HepG2 (cell line): ENCODE data around the gene STRADB. TPM values are rescaled to one million over a fixed set of nuclear protein-coding genes. Genes with fewer than 3 reads are reported as not detected.

Experiments
- ATAC-seq: fragments of 200-7000 bp; cut with Tn5 transposase; 3 replicates; pipeline ENCODE4 v1.9.1; 2020; ENCODE audit warnings: mild to moderate bottlenecking, moderate library complexity
- BruUV-seq: library from RNA; stranded (reverse); fragments of 400-500 nt; replicated peaks from 2 replicates; lab custom pipeline; 2021; lab: Mats Ljungman, UMichigan
- CTCF ChIA-PET: fragments of 300-600 bp; formaldehyde crosslinking; extraction: SDS; loops from one replicate; lab custom pipeline; 2021; ENCODE audit warnings: low total read pairs, inconsistent platforms, low intra/inter-chr PET ratio; lab: Yijun Ruan, JAX
- POLR2A ChIA-PET: fragments of 350-600 bp; sonication (Branson Sonifier 250); formaldehyde crosslinking; loops from one replicate; lab custom pipeline; 2020; ENCODE audit warnings: antibody characterized with exemption, inconsistent platforms; lab: Yijun Ruan, JAX
- DNase-seq: peaks from one replicate; pipeline ENCODE4 v3.0.0-alpha.2; 2015; ENCODE audit warnings: low spot score
- FAIRE-seq: peaks from 3 replicates; lab custom pipeline; 2011; peaks lifted over from hg19 to GRCh38; lab: Jason Lieb, UNC
- H2AFZ ChIP-seq: one replicate; pipeline ENCODE4 v1.6.1; 2011; ENCODE audit warnings: low read length, inconsistent platforms
- H3K27ac ChIP-seq: fragments of 300-600 bp; 3 replicates; pipeline ENCODE4 v1.8.0; 2011; ENCODE audit warnings: mixed run types, mild to moderate bottlenecking, mixed read lengths, low read length, inconsistent platforms; ENCODE audit not compliant: insufficient read depth; ENCODE audit errors: extremely low read length
- H3K27me3 ChIP-seq, 2 experiments: fragments of 200-600 bp in 1 of 2; 2 replicates in 1 of 2; 3 replicates in 1 of 2; pipeline versions ENCODE4 v1.6.0 to v1.8.0; 2011; ENCODE audit warnings: low read length in 2 of 2, mild to moderate bottlenecking in 2 of 2, moderate library complexity in 2 of 2, inconsistent platforms in 1 of 2; ENCODE audit not compliant: insufficient read depth in 2 of 2, control insufficient read depth in 1 of 2
- H3K36me3 ChIP-seq, 2 experiments: fragments of 200-600 bp in 1 of 2; replicated peaks in 1 of 2; 2 replicates in 1 of 2; 3 replicates in 1 of 2; pipeline versions ENCODE4 v1.5.1 to v1.8.0; 2011; ENCODE audit warnings: low read length in 2 of 2, inconsistent platforms in 1 of 2; ENCODE audit not compliant: insufficient read depth in 2 of 2, control insufficient read depth in 1 of 2
- H3K4me1 ChIP-seq: 2 replicates; pipeline ENCODE4 v1.5.1; 2012; ENCODE audit warnings: low read length, inconsistent platforms; ENCODE audit not compliant: insufficient read depth
- H3K4me2 ChIP-seq: 2 replicates; pipeline ENCODE4 v1.6.0; 2011; ENCODE audit warnings: low read depth, low read length, inconsistent platforms
- H3K4me3 ChIP-seq, 3 experiments: fragments of 200-600 bp in 1 of 3; sonication (generic), shearing (Covaris generic) in 1 of 3; replicated peaks in 1 of 3; 2 replicates each; pipeline ENCODE4 v1.5.1; 2011 to 2016; ENCODE audit warnings: low read length in 3 of 3, inconsistent platforms in 2 of 3, low read depth in 2 of 3, mild to moderate bottlenecking in 2 of 3, control low read depth in 1 of 3, mixed read lengths in 1 of 3; ENCODE audit not compliant: insufficient read depth in 1 of 3
- H3K79me2 ChIP-seq: one replicate; pipeline ENCODE4 v1.6.1; 2011; ENCODE audit warnings: low read length, inconsistent platforms; ENCODE audit not compliant: insufficient read depth
- H3K9ac ChIP-seq: 2 replicates; pipeline ENCODE4 v1.6.0; 2011; ENCODE audit warnings: mild to moderate bottlenecking, low read depth, low read length, inconsistent platforms; ENCODE audit not compliant: insufficient read depth
- H3K9me3 ChIP-seq: 2 replicates; pipeline ENCODE4 v1.5.1; 2012; ENCODE audit warnings: mild to moderate bottlenecking, low read length
- H4K20me1 ChIP-seq: 2 replicates; pipeline ENCODE4 v1.6.0; 2011; ENCODE audit warnings: inconsistent platforms, mild to moderate bottlenecking, low read length, moderate library complexity; ENCODE audit not compliant: insufficient read depth
- FOXA3 ChIP-seq: IDR thresholded peaks from 2 replicates; pipeline ENCODE4 v1.6.1; 2016; ENCODE audit warnings: missing genetic modification reagents, missing compliant biosample characterization
- GPN1 ChIP-seq: sonication (generic); formaldehyde crosslinking; IDR thresholded peaks from 2 replicates; pipeline ENCODE4 v1.5.1; 2020; ENCODE audit warnings: missing genetic modification reagents, borderline replicate concordance
- HIVEP1 ChIP-seq: sonication (generic); formaldehyde crosslinking; IDR thresholded peaks from 2 replicates; pipeline ENCODE4 v1.4.0; 2020; ENCODE audit warnings: mild to moderate bottlenecking, missing genetic modification reagents
- HNF4G ChIP-seq, 2 experiments: sonication (generic) in 1 of 2; formaldehyde crosslinking in 1 of 2; IDR thresholded peaks; 2 replicates each; pipeline versions ENCODE4 v1.4.0 to v1.6.1; 2011 to 2020; ENCODE audit warnings: borderline replicate concordance in 2 of 2, low read depth in 2 of 2, mild to moderate bottlenecking in 2 of 2, low read length in 1 of 2, missing genetic modification reagents in 1 of 2, moderate library complexity in 1 of 2
- MIER2 ChIP-seq: IDR thresholded peaks from 2 replicates; pipeline ENCODE4 v1.6.1; 2016; ENCODE audit warnings: missing biosample characterization, missing genetic modification reagents
- NFE2L1 ChIP-seq: sonication (generic); formaldehyde crosslinking; IDR thresholded peaks from 2 replicates; pipeline ENCODE4 v1.4.0; 2020; ENCODE audit warnings: missing genetic modification reagents, mild to moderate bottlenecking, borderline replicate concordance
- SIN3A ChIP-seq: IDR thresholded peaks from 2 replicates; pipeline ENCODE4 v1.6.1; 2011; ENCODE audit warnings: low read depth, mild to moderate bottlenecking, control low read depth, low read length, borderline replicate concordance
- SNAPC5 ChIP-seq: sonication (generic); formaldehyde crosslinking; IDR thresholded peaks from 2 replicates; pipeline ENCODE4 v1.8.1; 2023; ENCODE audit warnings: mild to moderate bottlenecking, missing genetic modification reagents, borderline replicate concordance
- STAG1 ChIP-seq: sonication (generic); formaldehyde crosslinking; IDR thresholded peaks from 2 replicates; pipeline ENCODE4 v1.4.0; 2020; ENCODE audit warnings: missing genetic modification reagents
- ZBTB10 ChIP-seq: sonication (generic); formaldehyde crosslinking; IDR thresholded peaks from 2 replicates; pipeline ENCODE4 v1.4.0; 2020; ENCODE audit warnings: missing genetic modification reagents, borderline replicate concordance
- ZFX ChIP-seq: sonication (generic); formaldehyde crosslinking; IDR thresholded peaks from 2 replicates; pipeline ENCODE4 v1.4.0; 2020; ENCODE audit warnings: mild to moderate bottlenecking, low read depth, missing genetic modification reagents, moderate library complexity
- ZNF761 ChIP-seq: sonication (generic); formaldehyde crosslinking; conservative IDR thresholded peaks from 2 replicates; pipeline ENCODE4 v1.4.0; 2020; ENCODE audit warnings: mild to moderate bottlenecking, missing genetic modification reagents
- WGBS: methylation state at CpG from one replicate; pipeline ENCODE4 v1.1.6; 2017; ENCODE audit warnings: low lambda C conversion rate; 5-methylcytosine and 5-hydroxymethylcytosine counted together
- in situ Hi-C: cut with HindIII; loops from 2 replicates; pipeline ENCODE4 v1.10.0; 2017; ENCODE audit warnings: low pct_unique_long_range_greater_than_20kb; ENCODE audit not compliant: extremely low pct_ligation_motif_present
- intact Hi-C: fragments of 100-400 bp; cut with micrococcal nuclease; formaldehyde crosslinking; loops from one replicate; pipeline ENCODE4 v1.10.0; 2022; ENCODE audit not compliant: unreplicated experiment
- polyA plus RNA-seq, 8 experiments: library from polyadenylated mRNA; depleted of rRNA in 3 of 8; stranded (reverse) in 7 of 8; unstranded in 1 of 8; fragments of >200 nt; fragmentation: Illumina TruSeq in 4 of 8; extraction: Trizol in 4 of 8; gene quantifications; 2 replicates each; pipeline versions ENCODE4 v1.2.1 to v1.2.3, GENCODE V29; 2011 to 2016; ENCODE audit warnings: low read depth in 4 of 8, missing spikeins in 1 of 8, mixed read lengths in 1 of 8; ENCODE audit not compliant: insufficient read depth in 1 of 8
- total RNA-seq, 5 experiments: library from RNA; depleted of rRNA; stranded (reverse); fragments of >200 nt; fragmentation: Illumina TruSeq; extraction: Trizol; gene quantifications; 2 replicates each; pipeline ENCODE4 v1.2.3, GENCODE V29; 2016; ENCODE audit warnings: low read depth in 1 of 5

Gene STRADB
- total and polyA plus RNA-seq, 2 of the 13 experiments (the other 11 are each of a cell fraction or from before 2014, with no cell fraction given) = 34.1 to 66.6 TPM

GRCh38 chr2:201466050-201466675 lies 14.6 kb downstream of the STRADB start:
- intact Hi-C loops = no loop called here
- H3K27me3 ChIP-seq = no peaks in the 10 kb centered on the region
- no peak overlapping the region for H3K4me3 ChIP-seq
- H3K4me2 ChIP-seq = no peak overlapping the region
- no peaks in the 10 kb centered on the region for H3K79me2 ChIP-seq
- H3K9me3 ChIP-seq = no peaks in the 10 kb centered on the region
- no peaks in the 10 kb centered on the region for H4K20me1 ChIP-seq
- in situ Hi-C loops = no loop called here
- ChIA-PET CTCF (no interaction called here), POLR2A (interaction anchor here (0.7 kb wide), 1 partner anchor 15 kb away, joined by 3 read pairs; the partner anchor contains the start of gene STRADB)
- H3K4me1 ChIP-seq = no peaks in the 10 kb centered on the region
- no peak overlapping the region for H3K27ac ChIP-seq
- H3K36me3 ChIP-seq = peaks cover 9 to 56% of the 10 kb centered on the region in 2 experiments; a peak in 4 of 5 replicates
- FAIRE-seq = no peak
- TF ChIP-seq SNAPC5 (CRISPR knock-in tag) = no peak
- no peak for TF ChIP-seq NFE2L1
- TF ChIP-seq HNF4G (IDR thresholded peaks at IDR 0.05; ENCODE audit: borderline replicate concordance, low read depth, low read length) = no peak
- TF ChIP-seq HNF4G (CRISPR knock-in tag; IDR thresholded peaks at IDR 0.05; ENCODE audit: borderline replicate concordance, low read depth) = no peak
- no peak for TF ChIP-seq MIER2
- no peak for TF ChIP-seq STAG1
- no peak for TF ChIP-seq GPN1 (CRISPR knock-in tag)
- TF ChIP-seq ZFX (CRISPR knock-in tag) = no peak
- no peak for TF ChIP-seq SIN3A
- TF ChIP-seq ZNF761 (CRISPR knock-in tag) = no peak
- no peak for TF ChIP-seq HIVEP1 (CRISPR knock-in tag)
- TF ChIP-seq ZBTB10 = no peak
- no peak for TF ChIP-seq FOXA3 (CRISPR knock-in tag)
- no TSS peak for BruUV-seq
- no peak overlapping the region for H2AFZ ChIP-seq
- DNase-seq = no peak
- H3K9ac ChIP-seq = no peak overlapping the region
- 94% methylated on average over 3 of the region's 3 CpGs for WGBS
- no peak for ATAC-seq
